ENCODE data around the gene RASAL3. TPM values are rescaled to one million over a fixed set of nuclear protein-coding genes. Genes with fewer than 3 reads are reported as not detected.

The RASAL3 gene
- total and polyA plus RNA-seq, 2 of the 8 experiments (the other 6 are each of a cell fraction or from before 2014, with no cell fraction given), result 0.19 to 0.63 TPM

GRCh38 chr19:15476325-15476724 lies 12.0 kb upstream of the RASAL3 start (continued):
- no peak for TF ChIP-seq HDAC2 (IDR thresholded peaks at IDR 0.05; ENCODE audit: borderline replicate concordance in 1 of 2, low read depth in 2 of 2, low read length in 2 of 2)
- TF ChIP-seq EGR1 (IDR thresholded peaks at IDR 0.05; ENCODE audit: borderline replicate concordance, low read depth, low read length), result no peak
- no peak for TF ChIP-seq GTF2F1 (IDR thresholded peaks at IDR 0.05; ENCODE audit: borderline replicate concordance, low read depth, low read length)
- no peak for TF ChIP-seq JUN (IDR thresholded peaks at IDR 0.05; ENCODE audit: low read depth, low read length)

Measured in H1 (cell line).